GM06990 (cell line): ENCODE results near the gene RPL4.

Source experiments
- DNase-seq: peaks from one replicate; pipeline ENCODE4 v3.0.0-alpha.2; 2011; ENCODE audit not compliant: insufficient read length; ENCODE audit errors: extremely low read depth
- H3K27me3 ChIP-seq: replicated peaks from 2 replicates; pipeline ENCODE4 v1.6.0; 2011; ENCODE audit warnings: low read length; ENCODE audit not compliant: control insufficient read depth, insufficient read depth
- H3K36me3 ChIP-seq: 2 replicates; pipeline ENCODE4 v1.5.1; 2011; ENCODE audit warnings: low read length; ENCODE audit not compliant: control insufficient read depth, insufficient read depth
- H3K4me3 ChIP-seq: replicated peaks from 2 replicates; pipeline ENCODE4 v1.5.1; 2011; ENCODE audit warnings: low read depth, mild to moderate bottlenecking, control low read depth, low read length
- CTCF ChIP-seq: IDR thresholded peaks from 2 replicates; pipeline ENCODE4 v1.5.1; 2011; ENCODE audit warnings: low read length, control low read depth, mild to moderate bottlenecking, inconsistent platforms; ENCODE audit not compliant: insufficient read depth, poor library complexity, severe bottlenecking

RPL4 gene

GRCh38 chr15:66496951-66497501 lies 7.6 kb downstream of the RPL4 start:
- no peak for DNase-seq
- H3K27me3 ChIP-seq, result no peaks in the 10 kb centered on the region
- peaks cover 29% of the 10 kb centered on the region for H3K36me3 ChIP-seq
- H3K4me3 ChIP-seq, result peak overlapping the region; percentile 83
- no peak for TF ChIP-seq CTCF

GRCh38 chr15:66494262-66494661 lies 10.4 kb downstream of the RPL4 start:
- no peaks in the 10 kb centered on the region for H3K27me3 ChIP-seq
- H3K36me3 ChIP-seq, result peaks cover 29% of the 10 kb centered on the region
- no peak for DNase-seq
- H3K4me3 ChIP-seq, result no peak overlapping the region
- TF ChIP-seq CTCF, result no peak

GRCh38 chr15:66491846-66492245 lies 12.8 kb downstream of the RPL4 start:
- H3K27me3 ChIP-seq, result no peaks in the 10 kb centered on the region
- TF ChIP-seq CTCF, result no peak
- DNase-seq, result no peak
- peaks cover 40% of the 10 kb centered on the region for H3K36me3 ChIP-seq
- no peak overlapping the region for H3K4me3 ChIP-seq

- TF ChIP-seq CTCF, result no peak
- no peaks in the 10 kb centered on the region for H3K27me3 ChIP-seq
- DNase-seq, result no peak
- H3K4me3 ChIP-seq, result no peak overlapping the region
- H3K36me3 ChIP-seq, result peaks cover 38% of the 10 kb centered on the region
Measured at GRCh38 chr15:66489179-66489791, 15.4 kb downstream of the RPL4 start.

- no peak for DNase-seq
- Histone ChIP-seq H3K27me3 (no peaks in the 10 kb centered on the region), H3K4me3 (no peak overlapping the region), H3K36me3 (peaks cover 33% of the 10 kb centered on the region)
- no peak for TF ChIP-seq CTCF
Measured at GRCh38 chr15:66488525-66488924, 16.1 kb downstream of the RPL4 start.

GRCh38 chr15:66486887-66487286 lies 17.8 kb downstream of the RPL4 start:
- Histone ChIP-seq H3K27me3 (no peaks in the 10 kb centered on the region), H3K36me3 (peaks cover 35% of the 10 kb centered on the region), H3K4me3 (no peak overlapping the region)
- DNase-seq, result no peak
- TF ChIP-seq CTCF, result no peak
